Pulmonary artery endothelial cell (primary cell): ENCODE measurements around the gene PQBP1. TPM values are rescaled to one million over a fixed set of nuclear protein-coding genes. Genes with fewer than 3 reads are reported as not detected.

Experiments used
- total RNA-seq: library from RNA; depleted of rRNA; stranded (reverse); fragments of >200 nt; gene quantifications from 2 replicates; pipeline ENCODE4 v1.2.3, GENCODE V29; 2014

PQBP1 gene
- total RNA-seq, 1 donor from 2014 or later: 105 TPM

Other genes with a start within 250 kb of the PQBP1 start
- gene WAS, start 214.1 kb upstream of the PQBP1 start, total RNA-seq: not detected in 2 replicates
- gene SUV39H1, start 201.2 kb upstream of the PQBP1 start, total RNA-seq: 8.0 and 12.2 TPM in 2 replicates
- gene GLOD5, start 136.2 kb upstream of the PQBP1 start, total RNA-seq: not detected in 2 replicates
- not detected in 2 replicates for gene GATA1, start 111.3 kb upstream of the PQBP1 start, total RNA-seq
- gene HDAC6, start 95.9 kb upstream of the PQBP1 start, total RNA-seq: 24.7 and 37.7 TPM in 2 replicates
- gene ERAS, start 71.4 kb upstream of the PQBP1 start, total RNA-seq: not detected in 2 replicates
- gene PCSK1N, start 62.3 kb upstream of the PQBP1 start, total RNA-seq: not detected in 2 replicates
- 17.7 and 24.6 TPM in 2 replicates for gene TIMM17B, start 162 bp upstream of the PQBP1 start, total RNA-seq
- 11.6 and 13.5 TPM in 2 replicates for gene SLC35A2, start 13.7 kb downstream of the PQBP1 start, total RNA-seq
- 5.5 and 6.3 TPM in 2 replicates for gene PIM2, start 21.1 kb downstream of the PQBP1 start, total RNA-seq
- gene OTUD5, start 59.7 kb downstream of the PQBP1 start, total RNA-seq: 26.7 and 30.5 TPM in 2 replicates
- 0.13 and 0.32 TPM in 2 replicates for gene KCND1, start 73.9 kb downstream of the PQBP1 start, total RNA-seq
- 22.9 and 30.0 TPM in 2 replicates for gene GRIPAP1, start 104.3 kb downstream of the PQBP1 start, total RNA-seq
- 21.0 and 29.5 TPM in 2 replicates for gene TFE3, start 145.4 kb downstream of the PQBP1 start, total RNA-seq
- gene CCDC120, start 161.1 kb downstream of the PQBP1 start, total RNA-seq: 0.42 and 0.66 TPM in 2 replicates
- gene PRAF2, start 176.1 kb downstream of the PQBP1 start, total RNA-seq: 4.4 and 5.9 TPM in 2 replicates
- 23.3 and 25.5 TPM in 2 replicates for gene WDR45, start 182.0 kb downstream of the PQBP1 start, total RNA-seq
- gene GPKOW, start 225.8 kb downstream of the PQBP1 start, total RNA-seq: 27.1 and 29.0 TPM in 2 replicates